Measurements from ENCODE around the gene PNPO. TPM values are rescaled to one million over a fixed set of nuclear protein-coding genes. Genes with fewer than 3 reads are reported as not detected.

Gene PNPO
- polyA plus RNA-seq, 1 donor from 2014 or later = 1.7 TPM

GRCh38 chr17:47925678-47925988, 15.7 kb upstream of the PNPO start:
- no peaks in the 10 kb centered on the region for H3K36me3 ChIP-seq (ENCODE audit: insufficient read depth, low read length)
- no peaks in the 10 kb centered on the region for H3K9me3 ChIP-seq (ENCODE audit: low read length)
- H3F3A ChIP-seq (ENCODE audit: insufficient read depth, low read length, poor library complexity, severe bottlenecking) = no peaks in the 10 kb centered on the region
- no peaks in the 10 kb centered on the region for H3K79me2 ChIP-seq (replicated peaks; ENCODE audit: insufficient read depth, low read length)
- no peak overlapping the region for H2AFZ ChIP-seq (ENCODE audit: low read depth, low read length)
- no peak overlapping the region for H3K27ac ChIP-seq (ENCODE audit: low read length)
- H3K27me3 ChIP-seq (ENCODE audit: insufficient read depth, low read depth, low read length) = no peaks in the 10 kb centered on the region
- TF ChIP-seq CTCF (IDR thresholded peaks at IDR 0.05; ENCODE audit: poor library complexity, severe bottlenecking) = no peak
- no peak for TF ChIP-seq MXI1 (conservative IDR thresholded peaks at IDR 0.05; ENCODE audit: poor library complexity, severe bottlenecking)
- TF ChIP-seq REST (IDR thresholded peaks at IDR 0.05; ENCODE audit: borderline replicate concordance) = no peak
- no peak for TF ChIP-seq SMC3 (conservative IDR thresholded peaks at IDR 0.05; ENCODE audit: poor library complexity)
- TF ChIP-seq POLR2AphosphoS5 (IDR thresholded peaks at IDR 0.05) = no peak
- TF ChIP-seq EZH2 (IDR thresholded peaks at IDR 0.05; ENCODE audit: borderline replicate concordance, insufficient read depth, low read length, poor library complexity, severe bottlenecking) = no peak
- no peak for TF ChIP-seq RAD21 (conservative IDR thresholded peaks at IDR 0.05)
- no peak for TF ChIP-seq TAF1 (IDR thresholded peaks at IDR 0.05; ENCODE audit: low read depth)
- TF ChIP-seq EP300 (conservative IDR thresholded peaks at IDR 0.05; ENCODE audit: poor library complexity, severe bottlenecking) = no peak
- H3K4me2 ChIP-seq (ENCODE audit: low read length) = no peak overlapping the region
- no peak overlapping the region for H3K4me3 ChIP-seq (ENCODE audit: low read length)
- no peaks in the 10 kb centered on the region for H3K9me2 ChIP-seq (ENCODE audit: insufficient read depth, low read length)
- H4K20me1 ChIP-seq (ENCODE audit: insufficient read depth) = no peaks in the 10 kb centered on the region
- no peak overlapping the region for H3K9ac ChIP-seq (ENCODE audit: low read length)

- Histone ChIP-seq H3K4me2 (ENCODE audit: low read length) (no peak overlapping the region), H3F3A (ENCODE audit: insufficient read depth, low read length, poor library complexity, severe bottlenecking) (no peaks in the 10 kb centered on the region), H3K27me3 (ENCODE audit: insufficient read depth, low read depth, low read length) (no peaks in the 10 kb centered on the region), H3K9ac (ENCODE audit: low read length) (no peak overlapping the region), H3K79me2 (replicated peaks; ENCODE audit: insufficient read depth, low read length) (no peaks in the 10 kb centered on the region), H3K4me3 (ENCODE audit: low read length) (no peak overlapping the region), H3K27ac (ENCODE audit: low read length) (no peak overlapping the region), H3K9me2 (ENCODE audit: insufficient read depth, low read length) (no peaks in the 10 kb centered on the region), H4K20me1 (ENCODE audit: insufficient read depth) (no peaks in the 10 kb centered on the region), H3K9me3 (ENCODE audit: low read length) (no peaks in the 10 kb centered on the region), H3K36me3 (ENCODE audit: insufficient read depth, low read length) (no peaks in the 10 kb centered on the region), H2AFZ (ENCODE audit: low read depth, low read length) (no peak overlapping the region)
- TF ChIP-seq SMC3 (conservative IDR thresholded peaks at IDR 0.05; ENCODE audit: poor library complexity) = no peak
- TF ChIP-seq EP300 (conservative IDR thresholded peaks at IDR 0.05; ENCODE audit: poor library complexity, severe bottlenecking) = no peak
- TF ChIP-seq RAD21 (conservative IDR thresholded peaks at IDR 0.05) = no peak
- TF ChIP-seq CTCF (IDR thresholded peaks at IDR 0.05; ENCODE audit: poor library complexity, severe bottlenecking) = no peak
- TF ChIP-seq TAF1 (IDR thresholded peaks at IDR 0.05; ENCODE audit: low read depth) = no peak
- no peak for TF ChIP-seq MXI1 (conservative IDR thresholded peaks at IDR 0.05; ENCODE audit: poor library complexity, severe bottlenecking)
- no peak for TF ChIP-seq EZH2 (IDR thresholded peaks at IDR 0.05; ENCODE audit: borderline replicate concordance, insufficient read depth, low read length, poor library complexity, severe bottlenecking)
- TF ChIP-seq REST (IDR thresholded peaks at IDR 0.05; ENCODE audit: borderline replicate concordance) = no peak
- no peak for TF ChIP-seq POLR2AphosphoS5 (IDR thresholded peaks at IDR 0.05)
Measured at GRCh38 chr17:47927821-47928400, 13.5 kb upstream of the PNPO start.

Data from neural cell (in vitro differentiated cells).